NCI-H2227 (cell line): ENCODE results near the gene FAM98C.
"Not testable (repeated sequence)": the region's sequence is repeated elsewhere in the genome, so short reads cannot be mapped to it uniquely, and the experiment has no call there.

Experiments
- DNase-seq: peaks from one replicate; lab custom pipeline; 2025; ENCODE audit not compliant: unreplicated experiment; lab: John Stamatoyannopoulos, UW

FAM98C gene

GRCh38 chr19:38425222-38425809, 22.4 kb downstream of the FAM98C start:
- DNase-seq: no peak

GRCh38 chr19:38425810-38426466, 23.0 kb downstream of the FAM98C start, which contains the start of gene RASGRP4:
Gene RASGRP4 (minus strand): TSS chr19:38426219. CDS start chr19:38426091, 128 bp downstream.
- DNase-seq: no peak

- DNase-seq: not testable (repeated sequence)
These were observed 24.3 kb downstream of the FAM98C start for GRCh38 chr19:38427035-38427677.

GRCh38 chr19:38429055-38429810, 26.3 kb downstream of the FAM98C start:
- no peak for DNase-seq

- DNase-seq: no peak
These were observed 26.9 kb downstream of the FAM98C start for GRCh38 chr19:38429811-38430156.

- DNase-seq: no peak
These were observed 28.0 kb downstream of the FAM98C start for GRCh38 chr19:38430931-38431330.

GRCh38 chr19:38433268-38433733, 30.4 kb downstream of the FAM98C start, which contains the start of gene RYR1:
Gene RYR1 (plus strand): TSS chr19:38433691. CDS start chr19:38433830, 139 bp downstream.
- peak; percentile 62 for DNase-seq

GRCh38 chr19:38434549-38435051, 31.7 kb downstream of the FAM98C start:
- DNase-seq: no peak

GRCh38 chr19:38437295-38437694, 34.4 kb downstream of the FAM98C start:
- no peak for DNase-seq

GRCh38 chr19:38437917-38438316, 35.0 kb downstream of the FAM98C start:
- no peak for DNase-seq

- DNase-seq: no peak
These were observed 37.7 kb downstream of the FAM98C start for GRCh38 chr19:38440592-38440991.

- no peak for DNase-seq
These were observed 38.9 kb downstream of the FAM98C start for GRCh38 chr19:38441657-38442348.

GRCh38 chr19:38442736-38443135, 39.8 kb downstream of the FAM98C start:
- no peak for DNase-seq

- no peak for DNase-seq
These were observed 40.6 kb downstream of the FAM98C start for GRCh38 chr19:38443458-38443999.

GRCh38 chr19:38444026-38444425, 41.1 kb downstream of the FAM98C start:
- DNase-seq: no peak

- DNase-seq: no peak
These were observed 42.5 kb downstream of the FAM98C start for GRCh38 chr19:38445362-38445761.

GRCh38 chr19:38448225-38448624, 45.3 kb downstream of the FAM98C start:
- DNase-seq: no peak

- no peak for DNase-seq
These were observed 46.6 kb downstream of the FAM98C start for GRCh38 chr19:38449518-38449917.

GRCh38 chr19:38451036-38451435, 48.1 kb downstream of the FAM98C start:
- DNase-seq: no peak

- DNase-seq: no peak
These were observed 48.7 kb downstream of the FAM98C start for GRCh38 chr19:38451629-38452028.
